ENCODE measurements around the gene ZGLP1. TPM values are rescaled to one million over a fixed set of nuclear protein-coding genes. Genes with fewer than 3 reads are reported as not detected.
"Not testable (repeated sequence)": the region's sequence is repeated elsewhere in the genome, so short reads cannot be mapped to it uniquely, and the experiment has no call there.

The ZGLP1 gene
- total RNA-seq, 2 donors from 2014 or later, result 5.3 TPM; not detected in 1

DNA sequence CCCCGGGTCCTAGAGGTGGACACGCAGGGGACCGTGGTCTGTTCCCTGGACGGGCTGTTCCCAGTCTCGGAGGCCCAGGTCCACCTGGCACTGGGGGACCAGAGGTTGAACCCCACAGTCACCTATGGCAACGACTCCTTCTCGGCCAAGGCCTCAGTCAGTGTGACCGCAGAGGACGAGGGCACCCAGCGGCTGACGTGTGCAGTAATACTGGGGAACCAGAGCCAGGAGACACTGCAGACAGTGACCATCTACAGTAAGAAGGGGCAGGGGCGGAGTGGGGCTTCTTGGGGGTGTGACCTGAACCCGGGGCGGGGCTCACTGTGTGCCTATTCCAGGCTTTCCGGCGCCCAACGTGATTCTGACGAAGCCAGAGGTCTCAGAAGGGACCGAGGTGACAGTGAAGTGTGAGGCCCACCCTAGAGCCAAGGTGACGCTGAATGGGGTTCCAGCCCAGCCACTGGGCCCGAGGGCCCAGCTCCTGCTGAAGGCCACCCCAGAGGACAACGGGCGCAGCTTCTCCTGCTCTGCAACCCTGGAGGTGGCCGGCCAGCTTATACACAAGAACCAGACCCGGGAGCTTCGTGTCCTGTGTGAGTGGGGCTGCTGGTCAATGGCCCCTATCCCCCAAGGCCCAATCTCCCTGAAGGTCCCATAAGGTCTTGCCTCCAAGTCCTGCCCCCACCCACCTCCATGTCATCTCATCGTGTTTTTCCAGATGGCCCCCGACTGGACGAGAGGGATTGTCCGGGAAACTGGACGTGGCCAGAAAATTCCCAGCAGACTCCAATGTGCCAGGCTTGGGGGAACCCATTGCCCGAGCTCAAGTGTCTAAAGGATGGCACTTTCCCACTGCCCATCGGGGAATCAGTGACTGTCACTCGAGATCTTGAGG lies 25.3 kb downstream of the ZGLP1 start:
- H3K4me3 ChIP-seq, result no peak overlapping the region
- no peak overlapping the region for H3K27ac ChIP-seq
- H3K27me3 ChIP-seq (replicated peaks; ENCODE audit: insufficient read depth), result peaks cover 2% of the 10 kb centered on the region
- DNase-seq (ENCODE audit: low spot score) (no peak), ATAC-seq (ENCODE audit: insufficient number of reproducible peaks, low FRiP score, low read depth) (no peak)
- TF ChIP-seq, protein P1, sequence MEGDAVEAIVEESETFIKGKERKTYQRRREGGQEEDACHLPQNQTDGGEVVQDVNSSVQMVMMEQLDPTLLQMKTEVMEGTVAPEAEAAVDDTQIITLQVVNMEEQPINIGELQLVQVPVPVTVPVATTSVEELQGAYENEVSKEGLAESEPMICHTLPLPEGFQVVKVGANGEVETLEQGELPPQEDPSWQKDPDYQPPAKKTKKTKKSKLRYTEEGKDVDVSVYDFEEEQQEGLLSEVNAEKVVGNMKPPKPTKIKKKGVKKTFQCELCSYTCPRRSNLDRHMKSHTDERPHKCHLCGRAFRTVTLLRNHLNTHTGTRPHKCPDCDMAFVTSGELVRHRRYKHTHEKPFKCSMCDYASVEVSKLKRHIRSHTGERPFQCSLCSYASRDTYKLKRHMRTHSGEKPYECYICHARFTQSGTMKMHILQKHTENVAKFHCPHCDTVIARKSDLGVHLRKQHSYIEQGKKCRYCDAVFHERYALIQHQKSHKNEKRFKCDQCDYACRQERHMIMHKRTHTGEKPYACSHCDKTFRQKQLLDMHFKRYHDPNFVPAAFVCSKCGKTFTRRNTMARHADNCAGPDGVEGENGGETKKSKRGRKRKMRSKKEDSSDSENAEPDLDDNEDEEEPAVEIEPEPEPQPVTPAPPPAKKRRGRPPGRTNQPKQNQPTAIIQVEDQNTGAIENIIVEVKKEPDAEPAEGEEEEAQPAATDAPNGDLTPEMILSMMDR (IDR thresholded peaks at IDR 0.05), result no peak
- H3K4me1 ChIP-seq (ENCODE audit: control insufficient read depth in 1 of 2, low read depth in 2 of 2), result peaks cover 21 to 26% of the 10 kb centered on the region in 2 donors
- no peaks in the 10 kb centered on the region for H3K9me3 ChIP-seq
- peaks cover 5% of the 10 kb centered on the region for H3K36me3 ChIP-seq

DNA sequence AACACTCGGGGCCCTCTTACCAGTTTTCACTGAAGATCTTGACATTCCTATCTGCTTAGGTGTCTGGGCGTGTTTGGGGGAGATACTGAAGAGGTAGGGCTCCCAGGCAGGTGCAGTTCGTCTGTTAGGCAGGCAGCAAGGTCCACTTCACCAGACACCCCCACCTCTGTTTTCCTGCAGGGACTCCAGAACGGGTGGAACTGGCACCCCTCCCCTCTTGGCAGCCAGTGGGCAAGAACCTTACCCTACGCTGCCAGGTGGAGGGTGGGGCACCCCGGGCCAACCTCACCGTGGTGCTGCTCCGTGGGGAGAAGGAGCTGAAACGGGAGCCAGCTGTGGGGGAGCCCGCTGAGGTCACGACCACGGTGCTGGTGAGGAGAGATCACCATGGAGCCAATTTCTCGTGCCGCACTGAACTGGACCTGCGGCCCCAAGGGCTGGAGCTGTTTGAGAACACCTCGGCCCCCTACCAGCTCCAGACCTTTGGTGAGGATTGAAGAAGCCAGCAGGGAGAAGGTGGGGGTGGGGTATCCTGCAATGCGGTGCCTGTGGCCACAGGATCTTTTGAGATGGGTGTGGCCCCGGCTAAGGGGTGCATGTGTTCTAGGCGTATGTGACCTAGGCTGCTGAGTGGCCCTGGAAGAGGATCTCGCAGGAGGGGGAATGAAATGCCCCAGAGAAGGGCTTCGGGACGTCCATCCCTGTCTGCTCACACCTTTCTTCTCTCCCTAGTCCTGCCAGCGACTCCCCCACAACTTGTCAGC lies 26.1 kb downstream of the ZGLP1 start:
- ATAC-seq (ENCODE audit: insufficient number of reproducible peaks, low FRiP score, low read depth) (no peak), DNase-seq (ENCODE audit: low spot score) (no peak)
- H3K27me3 ChIP-seq (replicated peaks; ENCODE audit: insufficient read depth), result no peaks in the 10 kb centered on the region
- H3K4me3 ChIP-seq, result no peak overlapping the region
- no peak overlapping the region for H3K27ac ChIP-seq
- TF ChIP-seq, protein P1 (IDR thresholded peaks at IDR 0.05), result no peak
- peaks cover 5% of the 10 kb centered on the region for H3K36me3 ChIP-seq
- H3K9me3 ChIP-seq, result no peaks in the 10 kb centered on the region
- peaks cover 13 to 17% of the 10 kb centered on the region in 2 donors for H3K4me1 ChIP-seq (ENCODE audit: control insufficient read depth in 1 of 2, low read depth in 2 of 2)

DNA sequence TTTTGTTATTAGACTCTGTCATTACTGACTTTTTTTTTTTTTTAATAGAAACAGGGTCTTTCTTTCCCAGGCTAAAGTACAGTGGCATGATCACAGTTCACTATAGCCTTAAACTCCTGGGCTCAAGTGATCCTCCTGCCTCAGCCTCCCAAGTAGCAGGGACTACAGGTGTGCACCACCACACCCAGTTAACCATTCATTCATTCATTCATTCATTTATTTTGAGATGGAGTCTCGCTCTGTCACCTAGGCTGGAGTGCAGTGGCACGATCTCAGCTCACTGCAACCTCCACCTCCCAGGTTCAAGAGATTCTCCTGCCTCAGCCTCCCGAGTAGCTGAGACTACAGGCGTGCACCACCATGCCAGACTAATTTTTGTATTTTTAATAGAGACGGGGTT lies 27.6 kb downstream of the ZGLP1 start:
- H3K9me3 ChIP-seq; ATAC-seq (ENCODE audit: insufficient number of reproducible peaks, low FRiP score, low read depth); H3K27me3 ChIP-seq (replicated peaks; ENCODE audit: insufficient read depth); H3K4me3 ChIP-seq; DNase-seq (ENCODE audit: low spot score); H3K27ac ChIP-seq; H3K36me3 ChIP-seq; H3K4me1 ChIP-seq (ENCODE audit: control insufficient read depth in 1 of 2, low read depth in 2 of 2): not testable (repeated sequence)

DNA sequence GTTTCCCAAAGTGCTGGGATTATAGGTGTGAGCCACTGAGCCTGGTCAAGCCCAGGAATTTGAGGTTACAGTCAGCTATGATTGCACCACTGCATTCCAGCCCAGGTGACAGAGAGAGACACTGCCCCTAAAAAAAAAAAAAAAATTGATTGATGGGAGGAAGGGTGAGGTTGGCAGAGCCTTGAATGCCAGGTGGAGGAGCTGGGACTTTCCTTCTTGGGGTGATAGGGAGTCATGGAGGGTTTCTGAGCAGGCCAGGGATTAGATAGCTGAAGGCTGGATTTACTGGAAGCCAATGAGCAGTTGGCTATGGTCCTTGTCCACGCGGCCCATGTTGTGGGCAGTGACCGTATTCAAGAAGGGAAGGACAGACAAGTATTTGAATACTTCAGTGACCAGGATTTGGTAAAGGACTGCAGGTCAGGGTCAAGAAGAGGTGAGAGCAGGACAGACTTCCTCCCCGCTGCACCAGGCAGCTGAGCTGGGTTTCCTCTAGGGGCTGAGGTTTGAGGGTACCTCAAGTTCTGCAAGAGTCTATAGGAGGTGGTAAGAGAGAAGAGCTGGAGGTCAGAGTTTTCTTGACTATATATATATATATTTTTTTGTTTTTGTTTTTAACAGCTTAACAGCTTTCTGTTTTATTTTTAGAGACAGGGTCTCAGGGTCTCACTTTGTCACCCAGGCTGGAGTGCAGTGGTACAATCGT lies 29.7 kb downstream of the ZGLP1 start:
- Histone ChIP-seq H3K27me3 (replicated peaks; ENCODE audit: insufficient read depth) (no peaks in the 10 kb centered on the region), H3K4me3 (no peak overlapping the region), H3K36me3 (peaks cover 5% of the 10 kb centered on the region), H3K9me3 (no peaks in the 10 kb centered on the region), H3K27ac (no peak overlapping the region), H3K4me1 (ENCODE audit: control insufficient read depth in 1 of 2, low read depth in 2 of 2) (no peaks in the 10 kb centered on the region)
- ATAC-seq (ENCODE audit: insufficient number of reproducible peaks, low FRiP score, low read depth) (no peak), DNase-seq (ENCODE audit: low spot score) (no peak)
- TF ChIP-seq, protein P1 (IDR thresholded peaks at IDR 0.05), result no peak

DNA sequence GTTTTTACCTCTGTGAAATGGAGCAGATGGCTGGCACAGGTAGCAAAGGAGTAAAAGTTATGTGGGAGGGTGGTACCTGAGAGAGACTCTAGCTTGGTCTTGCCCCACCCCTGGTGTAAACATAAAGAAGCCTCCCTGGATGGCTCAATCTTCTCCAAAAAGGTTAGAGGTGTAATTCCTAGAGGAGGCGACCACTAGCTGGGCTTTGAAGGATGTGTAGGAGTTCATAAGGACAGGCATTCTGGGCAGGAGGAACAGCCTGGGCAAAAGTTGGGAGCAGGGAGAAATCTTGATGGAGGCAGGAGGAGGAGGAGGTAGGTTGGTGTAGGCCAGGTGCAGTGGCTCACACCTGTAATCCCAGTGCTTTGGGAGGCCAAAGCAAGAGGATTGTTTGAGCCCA lies 30.7 kb downstream of the ZGLP1 start:
- H3K36me3 ChIP-seq, result peaks cover 4% of the 10 kb centered on the region
- no peaks in the 10 kb centered on the region for H3K9me3 ChIP-seq
- DNase-seq (ENCODE audit: low spot score) (no peak), ATAC-seq (ENCODE audit: insufficient number of reproducible peaks, low FRiP score, low read depth) (no peak)
- H3K4me3 ChIP-seq, result no peak overlapping the region
- H3K27ac ChIP-seq, result no peak overlapping the region
- H3K27me3 ChIP-seq (replicated peaks; ENCODE audit: insufficient read depth), result no peaks in the 10 kb centered on the region
- H3K4me1 ChIP-seq (ENCODE audit: control insufficient read depth in 1 of 2, low read depth in 2 of 2), result no peaks in the 10 kb centered on the region
- TF ChIP-seq, protein P1 (IDR thresholded peaks at IDR 0.05), result no peak

All from thoracic aorta (tissue), 2 donors.